ENCODE results near the gene HRAS. TPM values are rescaled to one million over a fixed set of nuclear protein-coding genes. Genes with fewer than 3 reads are reported as not detected.

HRAS gene
- total and polyA plus RNA-seq, 2 of the 13 experiments (the other 11 are each of a cell fraction or from before 2014, with no cell fraction given): 32.9 to 50.0 TPM

GRCh38 chr11:490186-490929, 45.0 kb downstream of the HRAS start:
- WGBS (ENCODE audit: low lambda C conversion rate): 98% methylated on average over 28 of the region's 38 CpGs
- Histone ChIP-seq H3K79me2 (ENCODE audit: insufficient read depth, low read length) (peaks cover under 1% of the 10 kb centered on the region), H4K20me1 (ENCODE audit: insufficient read depth, low read length) (no peaks in the 10 kb centered on the region), H3K27me3 (ENCODE audit: control insufficient read depth in 1 of 2, insufficient read depth in 2 of 2, low read length in 2 of 2) (no peaks in the 10 kb centered on the region), H3K27ac (ENCODE audit: extremely low read length, insufficient read depth, low read length) (no peak overlapping the region), H3K9ac (ENCODE audit: insufficient read depth, low read depth, low read length) (no peak overlapping the region), H2AFZ (ENCODE audit: low read length) (no peak overlapping the region), H3K4me2 (ENCODE audit: low read depth, low read length) (no peak overlapping the region), H3K9me3 (ENCODE audit: low read length) (no peaks in the 10 kb centered on the region), H3K4me3 (replicated peaks in 1 of 3; ENCODE audit: insufficient read depth in 1 of 3, low read depth in 2 of 3, low read length in 3 of 3) (no peak overlapping the region), H3K36me3 (replicated peaks in 1 of 2; ENCODE audit: control insufficient read depth in 1 of 2, insufficient read depth in 2 of 2, low read length in 2 of 2) (peaks cover 10 to 16% of the 10 kb centered on the region in 2 experiments; a peak in 2 of 5 replicates), H3K4me1 (ENCODE audit: insufficient read depth, low read length) (no peaks in the 10 kb centered on the region)
- no peak for DNase-seq (ENCODE audit: low spot score)
- ChIA-PET POLR2A (no interaction called here), CTCF (ENCODE audit: low intra/inter-chr PET ratio, low total read pairs) (no interaction called here)
- no peak for ATAC-seq
- no TSS peak for BruUV-seq (replicated peaks)
- no peak for FAIRE-seq
- intact Hi-C loops (cut with micrococcal nuclease; ENCODE audit: unreplicated experiment) (no loop called here), in situ Hi-C loops (cut with HindIII; ENCODE audit: extremely low pct_ligation_motif_present, low pct_unique_long_range_greater_than_20kb) (no loop called here)
- TF ChIP-seq HES4 (CRISPR knock-in tag; IDR thresholded peaks at IDR 0.05; ENCODE audit: borderline replicate concordance) (no peak), TBX2 (CRISPR knock-in tag; IDR thresholded peaks at IDR 0.05; ENCODE audit: borderline replicate concordance) (no peak), ZGPAT (CRISPR knock-in tag; IDR thresholded peaks at IDR 0.05) (no peak), ZBTB2 (CRISPR knock-in tag; IDR thresholded peaks at IDR 0.05; ENCODE audit: low read depth) (no peak), GLI4 (CRISPR knock-in tag; IDR thresholded peaks at IDR 0.05; ENCODE audit: borderline replicate concordance) (no peak), CREM (IDR thresholded peaks at IDR 0.05) (no peak), CREM (CRISPR knock-in tag; IDR thresholded peaks at IDR 0.05) (no peak), FOXM1 (CRISPR knock-in tag; IDR thresholded peaks at IDR 0.05) (no peak), BRD4 (CRISPR knock-in tag; IDR thresholded peaks at IDR 0.05) (no peak)
